Measurements from ENCODE around the gene AUTS2. TPM values are rescaled to one million over a fixed set of nuclear protein-coding genes. Genes with fewer than 3 reads are reported as not detected.

The AUTS2 gene
- total RNA-seq, 6 donors from 2014 or later = 38.9 to 151 (median 55.8) TPM

DNA sequence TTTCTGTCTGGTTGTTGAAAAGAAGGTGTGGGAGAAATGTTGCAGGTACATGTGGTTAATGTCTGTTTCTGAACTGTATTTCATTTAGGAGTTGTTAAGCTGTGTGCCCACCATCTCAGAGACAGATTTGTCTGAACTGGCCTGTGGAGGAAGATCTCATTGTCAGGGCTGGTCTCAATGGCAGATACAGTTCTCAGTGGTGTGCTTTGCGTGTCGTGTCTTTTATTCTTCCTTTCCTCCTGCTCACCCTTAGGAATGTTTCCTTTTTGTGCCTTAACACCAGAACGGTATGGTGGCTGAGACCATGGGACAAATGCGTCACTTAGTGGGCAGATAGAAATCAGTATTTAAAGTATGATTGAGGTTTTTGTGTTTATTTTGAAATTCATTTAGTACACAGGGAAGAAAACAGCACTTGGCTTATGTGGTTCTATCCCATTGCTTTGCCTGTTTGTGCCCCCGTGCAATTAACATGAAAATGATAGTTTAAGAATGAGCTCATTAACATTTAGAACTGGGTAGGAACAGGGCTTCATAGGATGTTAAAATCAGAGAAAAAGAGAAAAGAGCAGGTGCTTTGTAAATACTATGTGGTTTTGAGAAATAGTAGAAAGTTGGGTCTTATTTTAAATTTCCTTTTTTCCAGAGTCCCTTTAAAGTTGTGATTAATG, 112.6 kb downstream of the AUTS2 start:
- TF ChIP-seq POLR2A (IDR thresholded peaks at IDR 0.05) (no peak), EP300 (IDR thresholded peaks at IDR 0.05) (no peak), POLR2AphosphoS5 (IDR thresholded peaks at IDR 0.05) (no peak)
- TF ChIP-seq, protein P1, sequence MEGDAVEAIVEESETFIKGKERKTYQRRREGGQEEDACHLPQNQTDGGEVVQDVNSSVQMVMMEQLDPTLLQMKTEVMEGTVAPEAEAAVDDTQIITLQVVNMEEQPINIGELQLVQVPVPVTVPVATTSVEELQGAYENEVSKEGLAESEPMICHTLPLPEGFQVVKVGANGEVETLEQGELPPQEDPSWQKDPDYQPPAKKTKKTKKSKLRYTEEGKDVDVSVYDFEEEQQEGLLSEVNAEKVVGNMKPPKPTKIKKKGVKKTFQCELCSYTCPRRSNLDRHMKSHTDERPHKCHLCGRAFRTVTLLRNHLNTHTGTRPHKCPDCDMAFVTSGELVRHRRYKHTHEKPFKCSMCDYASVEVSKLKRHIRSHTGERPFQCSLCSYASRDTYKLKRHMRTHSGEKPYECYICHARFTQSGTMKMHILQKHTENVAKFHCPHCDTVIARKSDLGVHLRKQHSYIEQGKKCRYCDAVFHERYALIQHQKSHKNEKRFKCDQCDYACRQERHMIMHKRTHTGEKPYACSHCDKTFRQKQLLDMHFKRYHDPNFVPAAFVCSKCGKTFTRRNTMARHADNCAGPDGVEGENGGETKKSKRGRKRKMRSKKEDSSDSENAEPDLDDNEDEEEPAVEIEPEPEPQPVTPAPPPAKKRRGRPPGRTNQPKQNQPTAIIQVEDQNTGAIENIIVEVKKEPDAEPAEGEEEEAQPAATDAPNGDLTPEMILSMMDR (IDR thresholded peaks at IDR 0.05) = no peak
- ATAC-seq (ENCODE audit: low FRiP score in 2 of 2) (no peak), DNase-seq (no peak)
- Histone ChIP-seq H3K4me1 (peaks cover 6 to 19% (median 7%) of the 10 kb centered on the region in 4 donors), H3K27ac (no peak overlapping the region), H3K27me3 (no peaks in the 10 kb centered on the region), H3K9me3 (no peaks in the 10 kb centered on the region), H3K4me3 (no peak overlapping the region), H3K36me3 (no peaks in the 10 kb centered on the region)
- 87 to 95% methylated on average over 5 of the region's 5 CpGs for WGBS, 2 donors

DNA sequence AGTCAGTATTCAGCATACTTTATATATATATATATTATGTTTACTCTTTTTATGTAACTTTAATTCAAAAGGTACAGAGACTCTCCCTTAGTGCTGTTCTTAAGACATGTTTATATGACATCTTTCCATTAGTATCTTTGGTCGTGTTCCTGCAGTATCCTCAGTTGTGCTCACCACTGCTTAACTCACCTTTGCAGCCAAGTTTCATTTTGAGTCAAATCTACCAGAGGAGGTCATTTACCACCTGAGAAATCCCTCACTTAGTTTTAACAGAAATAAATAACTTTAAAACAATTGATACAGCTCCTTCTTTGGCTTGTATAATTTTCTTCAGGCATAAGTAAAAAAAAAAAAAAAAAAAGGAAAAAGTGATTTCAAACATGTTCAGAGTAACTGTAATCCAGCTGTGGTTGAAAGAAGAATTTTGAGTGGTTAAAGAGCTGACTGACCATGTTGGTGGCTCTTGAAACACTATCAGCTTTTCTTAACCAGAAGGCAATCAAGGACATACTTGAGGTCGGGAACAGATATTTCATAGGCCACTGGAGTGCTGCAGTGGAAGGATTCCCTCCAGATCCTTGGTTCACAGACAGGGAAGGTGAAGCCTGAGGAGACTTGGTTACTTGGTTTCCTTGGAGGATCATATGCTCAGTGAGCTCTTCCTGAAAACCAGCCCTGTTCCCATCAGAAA, 116.8 kb downstream of the AUTS2 start:
- no peak overlapping the region for H3K4me3 ChIP-seq
- peaks cover 0 to 4% (median 0%) of the 10 kb centered on the region in 4 donors for H3K27me3 ChIP-seq
- H3K9me3 ChIP-seq = no peaks in the 10 kb centered on the region
- 81 to 82% methylated on average over 2 of the region's 2 CpGs for WGBS, 2 donors
- peaks cover 0 to 4% (median 2%) of the 10 kb centered on the region in 4 donors for H3K4me1 ChIP-seq
- DNase-seq (no peak), ATAC-seq (ENCODE audit: low FRiP score in 2 of 2) (no peak)
- no peaks in the 10 kb centered on the region for H3K36me3 ChIP-seq
- TF ChIP-seq, protein P1 (IDR thresholded peaks at IDR 0.05) = no peak
- no peak for TF ChIP-seq POLR2A (IDR thresholded peaks at IDR 0.05)
- TF ChIP-seq POLR2AphosphoS5 (IDR thresholded peaks at IDR 0.05) = no peak
- no peak for TF ChIP-seq EP300 (IDR thresholded peaks at IDR 0.05)
- no peak overlapping the region for H3K27ac ChIP-seq

DNA sequence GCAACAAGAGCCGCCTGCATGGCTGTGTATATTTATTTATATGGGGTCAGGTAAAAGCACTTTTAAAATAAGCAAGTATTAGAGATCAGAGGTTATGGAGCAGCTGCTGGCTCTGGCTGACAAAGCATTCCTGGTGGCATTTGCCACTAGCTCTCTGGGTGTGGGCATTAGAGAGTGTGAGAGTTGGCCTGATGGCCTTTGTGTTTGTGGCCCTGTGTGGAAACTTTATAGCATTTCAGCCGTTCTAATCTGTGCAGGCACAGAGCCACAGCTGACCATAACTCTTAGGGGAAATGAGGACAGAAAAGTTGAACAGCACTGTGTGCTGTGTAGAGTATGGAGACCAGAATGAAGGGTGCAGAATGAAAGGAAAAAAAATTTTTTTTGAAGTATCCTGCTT, 118.9 kb downstream of the AUTS2 start:
- Histone ChIP-seq H3K27me3 (peaks cover 0 to 4% (median 0%) of the 10 kb centered on the region in 4 donors), H3K27ac (no peak overlapping the region), H3K4me3 (no peak overlapping the region), H3K4me1 (peaks cover 0 to 4% (median 2%) of the 10 kb centered on the region in 4 donors), H3K9me3 (no peaks in the 10 kb centered on the region), H3K36me3 (no peaks in the 10 kb centered on the region)
- TF ChIP-seq, protein P1 (IDR thresholded peaks at IDR 0.05) = no peak
- TF ChIP-seq EP300 (IDR thresholded peaks at IDR 0.05) (no peak), POLR2A (IDR thresholded peaks at IDR 0.05) (no peak), POLR2AphosphoS5 (IDR thresholded peaks at IDR 0.05) (no peak)
- 78 to 81% methylated on average over 2 of the region's 2 CpGs for whole genome bisulfite sequencing, 2 donors
- no peak for DNase-seq
- ATAC-seq (ENCODE audit: low FRiP score in 2 of 2) = no peak

DNA sequence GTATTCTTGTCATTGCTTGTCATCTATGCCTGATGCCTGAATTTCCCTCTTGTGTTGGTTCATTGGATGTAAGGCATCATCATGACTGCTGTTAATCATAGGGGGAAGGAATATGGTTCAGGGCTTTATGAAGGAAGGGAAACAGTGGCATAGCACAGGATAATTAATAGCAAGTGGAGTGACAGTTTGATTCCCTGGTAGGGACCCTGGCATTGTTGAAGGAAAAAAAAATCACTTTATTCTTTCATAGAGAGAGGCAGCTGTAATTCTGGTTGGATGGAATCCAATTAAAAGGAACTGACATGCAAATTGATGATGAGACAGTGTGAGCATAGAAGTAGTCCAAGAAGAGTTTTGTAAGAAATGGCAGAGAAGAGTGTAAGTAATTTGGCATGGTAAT, 121.4 kb downstream of the AUTS2 start:
- no peak for DNase-seq
- TF ChIP-seq POLR2AphosphoS5 (IDR thresholded peaks at IDR 0.05) = no peak
- TF ChIP-seq EP300 (IDR thresholded peaks at IDR 0.05) = no peak
- TF ChIP-seq, protein P1 (IDR thresholded peaks at IDR 0.05) = no peak
- TF ChIP-seq POLR2A (IDR thresholded peaks at IDR 0.05) = no peak
- no peak for ATAC-seq (ENCODE audit: low FRiP score in 2 of 2)
- no peak overlapping the region for H3K4me3 ChIP-seq
- no peaks in the 10 kb centered on the region for H3K36me3 ChIP-seq
- peaks cover 0 to 4% (median 0%) of the 10 kb centered on the region in 4 donors for H3K27me3 ChIP-seq
- H3K4me1 ChIP-seq = peaks cover 0 to 4% (median 2%) of the 10 kb centered on the region in 4 donors
- no peaks in the 10 kb centered on the region for H3K9me3 ChIP-seq
- no peak overlapping the region for H3K27ac ChIP-seq
